Activated CD4-positive, alpha-beta T cell treated with anti-CD3 and anti-CD28 coated beads, Interleukin-2, amount 10 ng/mL, durations not matched to agents 7 days and 5 days (primary cell): ENCODE measurements around the gene DUSP18. TPM values are rescaled to one million over a fixed set of nuclear protein-coding genes. Genes with fewer than 3 reads are reported as not detected.

ENCODE experiments used
- CTCF ChIA-PET: fragments of 350-600 bp; sonication (Branson Sonifier 250); formaldehyde crosslinking; loops from one replicate; lab custom pipeline; 2021; ENCODE audit warnings: antibody characterized with exemption; lab: Charles Lee
- POLR2A ChIA-PET: fragments of 350-600 bp; sonication (Branson Sonifier 250); formaldehyde crosslinking; loops from one replicate; lab custom pipeline; 2021; ENCODE audit warnings: antibody characterized with exemption; lab: Charles Lee
- DNase-seq: peaks from one replicate; pipeline ENCODE4 v3.0.0-alpha.2; 2020
- H3K27ac Mint-ChIP-seq: one replicate; pipeline ENCODE4 v1.8.0; 2021; ENCODE audit warnings: mild to moderate bottlenecking, moderate library complexity, mixed read lengths
- H3K27me3 Mint-ChIP-seq: one replicate; pipeline ENCODE4 v1.8.0; 2021; ENCODE audit warnings: mixed read lengths
- H3K36me3 Mint-ChIP-seq: one replicate; pipeline ENCODE4 v1.8.0; 2021; ENCODE audit warnings: low read depth, mixed read lengths
- H3K4me1 Mint-ChIP-seq: one replicate; pipeline ENCODE4 v1.8.0; 2021; ENCODE audit warnings: mixed read lengths
- H3K4me3 Mint-ChIP-seq: one replicate; pipeline ENCODE4 v1.8.0; 2021; ENCODE audit warnings: mild to moderate bottlenecking, moderate library complexity, mixed read lengths
- H3K9me3 Mint-ChIP-seq: one replicate; pipeline ENCODE4 v1.8.0; 2021; ENCODE audit warnings: mixed read lengths
- total RNA-seq, 2 experiments: library from RNA; stranded (reverse); gene quantifications; one replicate each; pipeline ENCODE4 v1.2.3, GENCODE V29; 2021

The DUSP18 gene
- total RNA-seq, 2 experiments from 2014 or later, result 9.8 to 12.2 TPM

GRCh38 chr22:30648825-30649224 lies 18.9 kb downstream of the DUSP18 start:
- peaks cover 39% of the 10 kb centered on the region for H3K4me1 Mint-ChIP-seq
- ChIA-PET POLR2A (no interaction called here), CTCF (interaction anchor here (0.6 to 4.0 kb wide), 11 partner anchors 10 to 142 kb away, joined by 3 to 23 read pairs (median 7); partner anchors contain the start of genes DUSP18 and SLC35E4)
- peaks cover 6% of the 10 kb centered on the region for H3K36me3 Mint-ChIP-seq
- peak overlapping the region; percentile 83 for H3K27ac Mint-ChIP-seq
- no peaks in the 10 kb centered on the region for H3K9me3 Mint-ChIP-seq
- DNase-seq, result no peak
- H3K27me3 Mint-ChIP-seq, result no peaks in the 10 kb centered on the region
- no peak overlapping the region for H3K4me3 Mint-ChIP-seq

DNA sequence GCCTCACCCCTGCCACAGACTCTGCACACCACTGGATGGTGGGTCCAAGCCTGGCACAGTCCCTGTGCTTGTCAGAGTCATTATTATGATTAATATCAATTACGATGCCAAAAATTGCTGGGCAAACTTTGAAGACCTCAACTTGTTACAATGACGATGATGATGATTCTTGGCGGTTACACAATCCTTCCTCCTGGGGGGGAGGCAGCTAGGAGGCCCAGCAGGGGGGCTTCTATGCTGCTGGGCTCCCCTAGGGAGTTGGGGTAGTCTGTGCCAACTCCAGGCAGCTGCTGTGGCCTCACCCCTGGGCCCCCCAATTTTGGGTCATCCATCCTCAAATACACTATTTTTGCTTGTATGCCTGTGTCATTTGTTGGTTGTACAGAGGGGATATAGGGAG lies 20.1 kb downstream of the DUSP18 start:
- CTCF ChIA-PET, result interaction anchor here (4.0 to 4.4 kb wide), 2 partner anchors 12 to 13 kb away, joined by 14 to 19 read pairs; partner anchors contain the start of gene SLC35E4

DNA sequence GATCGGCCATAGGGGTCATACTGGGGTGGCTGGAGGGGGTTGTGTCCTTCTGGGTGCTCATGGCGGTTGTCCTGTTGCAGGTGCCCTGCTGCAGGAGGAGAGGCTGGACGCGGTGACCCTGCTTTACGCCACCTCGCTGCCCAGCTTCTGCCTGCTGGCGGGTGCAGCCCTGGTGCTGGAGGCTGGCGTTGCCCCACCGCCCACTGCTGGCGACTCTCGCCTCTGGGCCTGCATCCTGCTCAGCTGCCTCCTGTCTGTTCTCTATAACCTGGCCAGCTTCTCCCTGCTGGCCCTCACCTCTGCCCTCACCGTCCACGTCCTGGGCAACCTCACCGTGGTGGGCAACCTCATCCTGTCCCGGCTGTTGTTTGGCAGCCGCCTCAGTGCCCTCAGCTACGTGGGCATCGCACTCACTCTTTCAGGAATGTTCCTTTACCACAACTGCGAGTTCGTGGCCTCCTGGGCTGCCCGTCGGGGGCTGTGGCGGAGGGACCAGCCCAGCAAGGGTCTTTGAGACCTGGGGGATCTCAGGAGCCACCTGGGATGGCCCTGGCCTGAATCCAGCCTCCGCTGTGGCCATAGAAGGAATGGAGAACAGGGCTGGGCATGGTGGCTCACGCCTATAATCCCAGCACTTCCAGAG lies 21.0 kb downstream of the DUSP18 start:
- peaks cover 5% of the 10 kb centered on the region for H3K36me3 Mint-ChIP-seq
- no peaks in the 10 kb centered on the region for H3K27me3 Mint-ChIP-seq
- H3K27ac Mint-ChIP-seq, result no peak overlapping the region
- no peak overlapping the region for H3K4me3 Mint-ChIP-seq
- peaks cover 38% of the 10 kb centered on the region for H3K4me1 Mint-ChIP-seq
- H3K9me3 Mint-ChIP-seq, result no peaks in the 10 kb centered on the region
- DNase-seq, result no peak
- ChIA-PET CTCF (interaction anchor here (4.4 kb wide), 1 partner anchor 12 kb away, joined by 19 read pairs; the partner anchor contains the start of gene SLC35E4), POLR2A (no interaction called here)

More for the DNA sequence above, 20.1 kb downstream of the DUSP18 start:
- Mint-ChIP-seq H3K9me3 (no peaks in the 10 kb centered on the region), H3K36me3 (peaks cover 6% of the 10 kb centered on the region), H3K4me1 (peaks cover 44% of the 10 kb centered on the region), H3K4me3 (no peak overlapping the region), H3K27ac (no peak overlapping the region), H3K27me3 (no peaks in the 10 kb centered on the region)
- no peak for DNase-seq
- POLR2A ChIA-PET, result no interaction called here

GRCh38 chr22:30643055-30643875 lies 24.4 kb downstream of the DUSP18 start:
- ChIA-PET CTCF (interaction anchor here (0.6 to 1.6 kb wide), 5 partner anchors 15 to 886 kb away, joined by 3 to 8 read pairs (median 3); partner anchors contain the start of gene DUSP18), POLR2A (no interaction called here)
- no peak overlapping the region for H3K4me3 Mint-ChIP-seq
- peaks cover 18% of the 10 kb centered on the region for H3K4me1 Mint-ChIP-seq
- DNase-seq, result no peak
- peak overlapping the region; percentile 51 for H3K27ac Mint-ChIP-seq
- H3K36me3 Mint-ChIP-seq, result peaks cover 9% of the 10 kb centered on the region
- H3K27me3 Mint-ChIP-seq, result no peaks in the 10 kb centered on the region
- H3K9me3 Mint-ChIP-seq, result no peaks in the 10 kb centered on the region

DNA sequence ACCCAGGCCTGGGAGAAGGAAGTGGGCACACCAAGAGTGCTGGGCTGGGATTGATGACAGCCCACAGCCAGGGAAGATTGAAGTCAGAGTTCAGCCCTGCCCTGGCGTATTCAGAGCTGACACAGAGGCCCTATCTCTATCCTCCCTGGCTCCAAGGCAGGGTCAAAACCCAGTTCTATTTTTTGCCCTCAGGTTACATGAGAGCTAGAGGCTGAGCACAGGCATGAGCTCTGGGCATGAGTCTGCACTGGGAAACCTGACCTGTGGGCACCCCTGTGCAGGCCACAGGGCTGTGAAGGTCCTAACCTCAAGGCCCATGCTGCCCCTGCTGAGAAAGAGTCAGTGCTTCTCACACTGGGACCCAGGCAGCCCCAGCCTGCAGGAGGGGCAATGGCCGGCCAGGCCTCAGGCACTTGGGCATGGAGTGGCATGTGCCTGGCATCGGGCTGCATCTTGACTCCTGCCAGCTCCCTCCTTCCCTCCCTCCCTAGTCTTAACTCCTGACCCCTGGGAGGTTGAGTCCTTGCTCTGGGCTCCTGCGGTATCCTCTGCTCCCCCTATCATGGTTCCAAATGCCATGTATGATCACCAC lies 26.7 kb downstream of the DUSP18 start:
- H3K27ac Mint-ChIP-seq, result no peak overlapping the region
- CTCF ChIA-PET, result interaction anchor here (1.1 to 1.4 kb wide), 2 partner anchors 112 to 114 kb away, joined by 3 read pairs; no protein-coding TSS in a partner anchor
- no peak overlapping the region for H3K4me3 Mint-ChIP-seq

GRCh38 chr22:30640361-30640760 lies 27.3 kb downstream of the DUSP18 start:
- POLR2A ChIA-PET, result no interaction called here
- Mint-ChIP-seq H3K36me3 (peaks cover 9% of the 10 kb centered on the region), H3K9me3 (peaks cover 3% of the 10 kb centered on the region), H3K27me3 (no peaks in the 10 kb centered on the region), H3K4me3 (no peak overlapping the region), H3K27ac (no peak overlapping the region), H3K4me1 (peaks cover 32% of the 10 kb centered on the region)
- no peak for DNase-seq
- CTCF ChIA-PET, result interaction anchor here (0.6 to 1.1 kb wide), 2 partner anchors 112 to 154 kb away, joined by 3 read pairs; no protein-coding TSS in a partner anchor

More for the DNA sequence above, 26.7 kb downstream of the DUSP18 start:
- Mint-ChIP-seq H3K4me1 (peaks cover 31% of the 10 kb centered on the region), H3K9me3 (peaks cover 3% of the 10 kb centered on the region), H3K36me3 (peaks cover 9% of the 10 kb centered on the region), H3K27me3 (no peaks in the 10 kb centered on the region)
- POLR2A ChIA-PET, result no interaction called here
- no peak for DNase-seq

- peak overlapping the region; percentile 34 for H3K4me3 Mint-ChIP-seq
- H3K4me1 Mint-ChIP-seq, result peaks cover 27% of the 10 kb centered on the region
- CTCF ChIA-PET, result interaction anchor here (1.1 to 1.6 kb wide), 3 partner anchors 12 to 447 kb away, joined by 3 to 10 read pairs (median 5); no protein-coding TSS in a partner anchor
- H3K9me3 Mint-ChIP-seq, result peaks cover 3% of the 10 kb centered on the region
- POLR2A ChIA-PET, result no interaction called here
- no peak for DNase-seq
- H3K27ac Mint-ChIP-seq, result no peak overlapping the region
- no peaks in the 10 kb centered on the region for H3K27me3 Mint-ChIP-seq
- peaks cover 9% of the 10 kb centered on the region for H3K36me3 Mint-ChIP-seq
These were observed 30.0 kb downstream of the DUSP18 start for GRCh38 chr22:30637701-30638114.

GRCh38 chr22:30636226-30637077 lies 31.2 kb downstream of the DUSP18 start:
- ChIA-PET CTCF (interaction anchor here (0.6 to 5.4 kb wide), 10 partner anchors 10 to 546 kb away, joined by 3 to 61 read pairs (median 12); partner anchors contain the start of gene DUSP18), POLR2A (no interaction called here)
- Mint-ChIP-seq H3K9me3 (peaks cover 3% of the 10 kb centered on the region), H3K27me3 (no peaks in the 10 kb centered on the region), H3K4me1 (peaks cover 27% of the 10 kb centered on the region), H3K27ac (peak overlapping the region; percentile 72), H3K36me3 (peaks cover 9% of the 10 kb centered on the region), H3K4me3 (peak overlapping the region; percentile 76)
- peak; percentile 27 for DNase-seq

DNA sequence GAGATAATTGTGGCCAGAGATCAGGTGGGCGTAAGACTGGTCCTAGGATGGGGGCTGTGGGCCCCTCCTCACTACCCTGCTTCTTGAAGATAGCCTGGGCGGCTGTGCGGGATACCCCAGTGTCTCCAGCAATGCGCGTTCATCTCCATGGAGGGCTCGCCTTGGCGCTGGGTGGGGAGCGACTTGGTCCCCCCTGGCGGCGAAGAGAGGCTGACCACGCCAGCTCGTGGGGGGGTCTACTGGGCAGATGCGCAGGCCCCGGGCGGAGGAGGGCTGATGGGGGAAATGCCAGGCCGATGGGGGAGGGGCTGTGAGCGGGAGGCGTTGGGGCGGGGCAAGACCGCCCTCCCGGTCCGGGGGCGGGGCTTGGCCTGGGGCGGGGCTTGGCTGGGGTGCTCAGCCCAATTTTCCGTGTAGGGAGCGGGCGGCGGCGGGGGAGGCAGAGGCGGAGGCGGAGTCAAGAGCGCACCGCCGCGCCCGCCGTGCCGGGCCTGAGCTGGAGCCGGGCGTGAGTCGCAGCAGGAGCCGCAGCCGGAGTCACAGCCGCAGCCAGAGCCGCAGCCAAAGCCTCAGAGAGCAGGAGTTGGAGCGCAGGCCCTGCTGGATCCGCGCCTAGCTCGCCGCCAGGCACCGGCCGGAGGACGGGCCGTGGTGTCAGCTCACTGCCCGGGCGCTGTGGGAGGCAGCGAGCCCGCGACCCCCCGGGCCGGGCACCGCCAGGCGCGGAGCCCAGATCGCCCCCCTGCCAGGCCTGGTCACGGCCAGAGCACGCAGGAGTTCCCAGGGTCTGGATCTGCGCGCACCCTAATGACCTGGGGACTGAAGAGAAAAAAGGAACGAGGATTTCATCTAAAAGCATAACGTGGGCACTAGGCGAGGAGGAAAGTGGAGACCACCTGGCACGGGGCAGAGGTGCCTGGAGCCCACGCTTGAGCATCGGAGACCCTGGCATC lies 32.1 kb downstream of the DUSP18 start, which contains the start of gene SLC35E4:
TSS of gene SLC35E4 (plus strand) at position 509 of the 953 bp plus-strand sequence. CDS start 670 bp downstream, outside the sequence.
- Mint-ChIP-seq H3K4me1 (peaks cover 27% of the 10 kb centered on the region), H3K27me3 (no peaks in the 10 kb centered on the region), H3K36me3 (peaks cover 9% of the 10 kb centered on the region), H3K27ac (peak within 1 kb of the TSS; percentile 82), H3K9me3 (peaks cover 3% of the 10 kb centered on the region), H3K4me3 (peak within 1 kb of the TSS; percentile 76)
- CTCF ChIA-PET, result interaction anchor here (0.6 to 5.4 kb wide), 17 partner anchors 10 to 547 kb away, joined by 3 to 61 read pairs (median 4); partner anchors contain the start of gene DUSP18
- POLR2A ChIA-PET, result no interaction called here
- DNase-seq, result peak; percentile 94

- POLR2A ChIA-PET, result interaction anchor here (0.7 to 1.3 kb wide), 2 partner anchors 121 to 123 kb away, joined by 5 to 9 read pairs; no protein-coding TSS in a partner anchor
- Mint-ChIP-seq H3K27ac (peak overlapping the region; percentile 82), H3K4me1 (peaks cover 26% of the 10 kb centered on the region), H3K27me3 (no peaks in the 10 kb centered on the region), H3K9me3 (peaks cover 3% of the 10 kb centered on the region), H3K4me3 (peak overlapping the region; percentile 71), H3K36me3 (peaks cover 9% of the 10 kb centered on the region)
- CTCF ChIA-PET, result interaction anchor here (0.6 to 5.4 kb wide), 27 partner anchors 9 to 285 kb away, joined by 3 to 61 read pairs (median 4); partner anchors contain the start of genes DUSP18 and TCN2
- peak; percentile 90 for DNase-seq
These were observed 33.0 kb downstream of the DUSP18 start for GRCh38 chr22:30634471-30635233.
